CD4-positive, alpha-beta T cell treated with Interleukin-15 for 1 hour (primary cell): Measurements from ENCODE around the gene ABCF3.
"Not testable (repeated sequence)": the region's sequence is repeated elsewhere in the genome, so short reads cannot be mapped to it uniquely, and the experiment has no call there.

Source experiments
- DNase-seq: peaks from one replicate; pipeline ENCODE4 v3.0.0-alpha.2; 2020

The ABCF3 gene

DNA sequence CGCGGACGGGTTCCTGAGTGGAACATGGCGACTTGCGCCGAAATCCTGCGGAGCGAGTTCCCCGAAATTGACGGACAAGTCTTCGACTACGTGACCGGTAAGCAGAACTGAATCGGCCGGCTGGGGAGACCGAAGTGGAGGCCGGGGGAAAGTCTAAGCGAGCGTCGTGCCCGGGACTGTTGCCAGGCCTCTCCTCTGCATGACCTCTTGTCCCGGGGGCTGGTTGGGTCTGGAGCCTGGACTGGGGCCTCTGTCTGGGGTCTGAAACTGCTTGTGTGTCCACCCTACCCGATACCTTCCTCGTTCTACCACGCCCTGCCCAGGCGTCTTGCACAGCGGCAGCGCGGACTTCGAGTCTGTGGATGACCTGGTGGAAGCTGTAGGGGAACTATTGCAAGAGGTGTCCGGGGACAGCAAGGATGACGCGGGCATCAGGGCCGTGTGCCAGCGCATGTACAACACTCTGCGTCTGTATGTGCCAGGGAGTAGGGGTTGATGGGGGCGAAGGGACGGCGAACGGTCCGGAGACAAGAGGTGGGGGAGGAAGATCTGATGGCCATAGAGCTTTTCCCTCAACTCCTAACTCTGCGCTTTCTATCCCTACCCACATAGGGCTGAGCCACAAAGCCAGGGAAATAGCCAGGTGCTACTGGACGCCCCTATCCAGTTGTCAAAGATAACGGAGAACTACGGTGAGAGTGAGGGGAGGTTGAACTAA, at the start of gene ABCF3:
Gene ABCF3 (plus strand): TSS at position 16 of the 718 bp plus-strand sequence. CDS start 9 bp downstream, at position 25.
- DNase-seq, result no peak

DNA sequence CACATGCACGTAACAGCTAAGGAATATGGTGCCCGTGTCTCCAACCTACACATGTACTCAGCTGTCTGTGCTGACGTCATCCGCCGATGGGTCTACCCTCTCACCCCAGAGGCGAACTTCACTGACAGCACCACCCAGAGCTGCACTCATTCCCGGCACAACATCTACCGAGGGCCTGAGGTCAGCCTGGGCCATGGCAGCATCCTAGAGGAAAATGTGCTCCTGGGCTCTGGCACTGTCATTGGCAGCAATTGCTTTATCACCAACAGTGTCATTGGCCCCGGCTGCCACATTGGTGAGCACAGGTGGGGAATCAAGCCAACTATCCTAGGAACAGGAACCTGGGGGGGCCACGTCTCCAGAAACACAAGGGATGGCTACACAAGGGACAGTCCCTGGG, 45.6 kb upstream of the ABCF3 start:
- DNase-seq, result no peak

DNA sequence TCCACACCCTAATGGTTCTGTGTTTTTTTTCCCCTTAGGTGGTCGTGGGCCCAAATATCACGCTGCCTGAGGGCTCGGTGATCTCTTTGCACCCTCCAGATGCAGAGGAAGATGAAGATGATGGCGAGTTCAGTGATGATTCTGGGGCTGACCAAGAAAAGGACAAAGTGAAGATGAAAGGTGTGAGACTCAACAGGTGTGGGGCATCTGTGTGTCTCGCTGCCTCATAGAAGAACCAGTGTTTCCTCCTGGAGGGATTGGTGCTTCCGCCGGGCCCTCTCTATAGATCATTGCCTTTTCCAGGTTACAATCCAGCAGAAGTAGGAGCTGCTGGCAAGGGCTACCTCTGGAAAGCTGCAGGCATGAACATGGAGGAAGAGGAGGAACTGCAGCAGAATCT, 43.8 kb upstream of the ABCF3 start:
- DNase-seq, result no peak

GRCh38 chr3:184143327-184143726, 42.7 kb upstream of the ABCF3 start:
- no peak for DNase-seq

GRCh38 chr3:184144505-184144904, 41.5 kb upstream of the ABCF3 start:
- no peak for DNase-seq

- peak; percentile 31 for DNase-seq
Measured at GRCh38 chr3:184145111-184145524, 40.9 kb upstream of the ABCF3 start.

- DNase-seq, result no peak
Measured at GRCh38 chr3:184145751-184146270, 40.2 kb upstream of the ABCF3 start.

- DNase-seq, result no peak
Measured at GRCh38 chr3:184148076-184148475, 37.9 kb upstream of the ABCF3 start.

DNA sequence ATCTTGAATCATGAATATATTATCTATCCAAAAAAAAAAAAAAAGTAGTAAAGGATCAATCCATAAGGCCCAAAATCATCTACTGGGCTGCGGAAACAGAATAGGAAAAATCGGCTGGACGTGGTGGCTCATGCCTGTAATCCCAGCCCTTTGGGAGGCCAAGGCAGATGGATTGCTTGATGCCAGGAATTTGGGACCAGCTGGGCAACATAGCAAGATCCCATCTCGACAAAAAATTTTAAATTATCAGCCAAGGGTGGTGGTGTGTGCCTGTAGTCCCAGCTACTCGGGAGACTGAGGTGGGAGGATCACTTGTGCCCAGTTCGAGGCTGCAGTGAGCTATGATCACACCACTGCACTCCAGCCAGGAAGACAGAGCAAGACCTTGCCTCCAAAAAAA, 36.9 kb upstream of the ABCF3 start:
- DNase-seq, result no peak

GRCh38 chr3:184149770-184150169, 36.2 kb upstream of the ABCF3 start:
- not testable (repeated sequence) for DNase-seq

DNA sequence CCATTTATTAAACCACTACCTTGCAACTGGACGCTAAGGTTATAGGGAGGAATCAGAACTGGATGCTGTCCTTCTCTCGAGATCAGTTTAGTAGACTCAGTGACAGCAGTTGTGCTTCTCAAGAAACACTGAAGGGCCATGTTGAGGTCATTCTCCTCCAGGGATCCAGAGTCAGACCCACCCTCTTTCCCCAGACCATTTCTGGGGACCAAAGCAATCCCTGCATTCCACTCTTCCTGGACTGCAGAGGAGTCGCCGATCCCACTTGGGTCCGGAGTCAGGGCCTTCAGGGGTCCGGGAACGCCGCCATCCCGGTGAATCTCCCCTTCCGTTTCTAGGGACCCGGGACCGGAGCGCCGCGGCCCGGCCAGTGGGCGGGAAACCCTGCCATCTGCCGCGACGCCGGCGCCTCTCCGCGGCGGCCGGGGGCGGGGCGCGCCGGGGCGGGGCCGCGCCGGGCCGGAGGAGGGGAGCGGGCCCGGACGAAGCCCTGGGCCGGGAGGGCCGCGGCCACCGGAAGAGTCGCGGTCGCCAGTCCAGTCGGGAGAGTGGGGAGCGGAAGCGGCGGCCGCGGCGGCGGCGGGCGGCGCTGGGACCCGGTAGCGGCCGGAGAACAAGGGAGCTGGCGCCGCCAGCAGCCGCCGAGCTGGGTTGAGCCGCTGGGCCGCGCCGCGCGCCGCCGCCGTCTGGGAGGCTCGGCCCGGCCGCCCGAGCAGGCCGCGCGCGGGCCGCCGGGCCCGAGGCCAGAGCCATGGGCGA, 30.9 kb upstream of the ABCF3 start, which contains the start of gene DVL3:
Gene DVL3 (plus strand): TSS at position 493 of the 759 bp plus-strand sequence. CDS start 259 bp downstream, at position 752.
- peak; percentile 45 for DNase-seq

- no peak for DNase-seq
Measured at GRCh38 chr3:184155644-184156521, 30.1 kb upstream of the ABCF3 start.

- DNase-seq, result no peak
Measured at GRCh38 chr3:184156522-184156955, 29.5 kb upstream of the ABCF3 start.

GRCh38 chr3:184157206-184157605, 28.8 kb upstream of the ABCF3 start:
- DNase-seq, result no peak

- no peak for DNase-seq
Measured at GRCh38 chr3:184158404-184158803, 27.6 kb upstream of the ABCF3 start.

- DNase-seq, result no peak
Measured at GRCh38 chr3:184160456-184160855, 25.5 kb upstream of the ABCF3 start.

DNA sequence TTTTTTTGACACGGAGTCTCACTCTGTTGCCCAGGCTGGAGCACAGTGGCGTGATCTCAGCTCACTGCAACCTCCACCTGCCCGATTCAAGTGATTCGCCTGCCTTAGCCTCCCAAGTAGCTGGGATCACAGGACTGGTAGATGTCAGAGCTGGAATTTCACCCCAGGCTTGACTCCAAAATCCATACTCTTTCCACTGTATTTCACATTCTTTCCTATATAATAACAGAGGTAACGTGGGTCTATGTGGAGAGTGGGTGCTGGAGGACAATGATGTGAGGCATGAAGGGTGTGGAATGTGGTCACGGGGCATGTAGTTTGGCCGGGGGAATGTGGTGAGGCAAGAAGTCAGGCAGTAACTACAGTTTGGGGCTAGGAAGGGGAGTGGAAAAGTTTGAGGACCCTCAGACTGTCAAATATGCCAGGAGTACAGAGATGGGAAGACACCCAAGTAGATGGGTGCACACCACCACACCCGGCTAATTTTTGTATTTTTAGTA, 23.4 kb upstream of the ABCF3 start:
- not testable (repeated sequence) for DNase-seq

- no peak for DNase-seq
Measured at GRCh38 chr3:184164648-184165330, 21.2 kb upstream of the ABCF3 start.

GRCh38 chr3:184165543-184165942, 20.5 kb upstream of the ABCF3 start:
- no peak for DNase-seq

- DNase-seq, result no peak
Measured at GRCh38 chr3:184166671-184167070, 19.3 kb upstream of the ABCF3 start.

DNA sequence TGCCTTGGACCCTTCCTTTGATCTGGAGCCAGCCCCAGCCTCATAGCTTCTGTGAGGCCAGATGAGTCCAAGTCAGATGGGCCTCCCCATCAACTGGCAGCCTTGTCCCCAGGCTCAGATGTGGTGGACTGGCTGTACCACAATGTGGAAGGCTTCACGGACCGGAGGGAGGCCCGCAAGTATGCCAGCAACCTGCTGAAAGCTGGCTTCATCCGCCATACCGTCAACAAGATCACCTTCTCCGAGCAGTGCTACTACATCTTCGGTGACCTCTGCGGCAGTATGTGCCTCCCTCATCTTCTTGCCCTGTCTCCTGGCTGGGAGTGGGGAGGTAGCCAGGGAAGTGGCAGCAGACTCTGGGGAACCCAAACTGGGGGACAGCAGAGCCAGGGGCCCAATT, 18.2 kb upstream of the ABCF3 start:
- no peak for DNase-seq
